ENCODE data around the gene C12orf50. TPM values are rescaled to one million over a fixed set of nuclear protein-coding genes. Genes with fewer than 3 reads are reported as not detected.

The C12orf50 gene
- total and polyA plus RNA-seq, 2 of the 8 experiments (the other 6 are each of a cell fraction or from before 2014, with no cell fraction given): not detected

DNA sequence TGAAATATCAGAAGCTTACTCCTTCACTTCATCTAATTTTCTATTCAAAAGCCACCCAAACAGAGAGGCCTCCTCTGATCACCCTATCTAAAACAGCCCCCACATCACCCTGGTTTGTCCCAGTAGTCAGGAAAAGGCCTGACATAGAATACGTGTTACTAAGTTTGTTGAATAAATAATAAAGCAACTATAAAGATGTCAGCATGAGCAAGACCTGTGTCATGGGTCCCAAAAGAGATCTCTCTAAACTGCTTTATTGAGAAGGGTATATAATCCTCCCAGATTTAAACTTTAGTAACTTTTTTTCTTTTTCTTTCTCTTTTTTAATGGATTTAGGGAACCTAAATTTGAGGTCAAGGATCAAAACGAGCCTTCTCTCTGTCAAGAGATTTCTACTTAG, 27.4 kb upstream of the C12orf50 start:
- H4K5ac ChIP-seq (ENCODE audit: insufficient read length, low read depth, low read length): no peak overlapping the region
- no peak overlapping the region for H3K4me2 ChIP-seq (ENCODE audit: insufficient read depth in 1 of 2, low read depth in 2 of 2, low read length in 2 of 2)
- H4K20me1 ChIP-seq (replicated peaks in 1 of 2; ENCODE audit: control insufficient read depth in 1 of 2, insufficient read depth in 2 of 2, low read length in 2 of 2): no peaks in the 10 kb centered on the region
- H2BK5ac ChIP-seq (ENCODE audit: low read depth, low read length): no peak overlapping the region
- 90% methylated on average over 2 of the region's 2 CpGs; no CpG with 5 or more reads in 1 of the 2 experiments for WGBS, 2 experiments (ENCODE audit: extremely low coverage in 1 of 2, insufficient coverage in 1 of 2, insufficient read length in 1 of 2, insufficient replicate concordance in 2 of 2, low coverage in 1 of 2, low lambda C conversion rate in 2 of 2, missing lambda C conversion rate in 1 of 2)
- H2BK20ac ChIP-seq (ENCODE audit: low read length): no peak overlapping the region
- H3K27me3 ChIP-seq (replicated peaks in 1 of 4; ENCODE audit: control insufficient read depth in 3 of 4, extremely low read depth in 1 of 4, insufficient read depth in 3 of 4, low read length in 3 of 4): no peaks in the 10 kb centered on the region
- no peak overlapping the region for H2AK5ac ChIP-seq (ENCODE audit: low read depth, low read length)
- H2BK12ac ChIP-seq (ENCODE audit: low read depth, low read length): no peak overlapping the region
- CTCF ChIA-PET (ENCODE audit: partially characterized antibody): no interaction called here
- H3K14ac ChIP-seq (ENCODE audit: insufficient read length): no peak overlapping the region
- H3K23me2 ChIP-seq (ENCODE audit: low read depth, low read length): no peaks in the 10 kb centered on the region
- H3K9me3 ChIP-seq (ENCODE audit: insufficient read depth in 2 of 2, low read depth in 1 of 2, low read length in 1 of 2): no peaks in the 10 kb centered on the region
- H3K27ac ChIP-seq (ENCODE audit: low read depth, low read length): no peak overlapping the region
- H3K56ac ChIP-seq (replicated peaks; ENCODE audit: insufficient read length, low read depth, low read length): no peak overlapping the region
- no peak overlapping the region for H2BK15ac ChIP-seq (ENCODE audit: low read length)
- H3K9ac ChIP-seq (replicated peaks in 1 of 4; ENCODE audit: extremely low read depth in 1 of 4, low read depth in 3 of 4, low read length in 3 of 4): no peak overlapping the region
- no peaks in the 10 kb centered on the region for H3K79me1 ChIP-seq (ENCODE audit: low read depth, low read length)
- no peak overlapping the region for H3K4ac ChIP-seq (replicated peaks; ENCODE audit: insufficient read length, low read depth, low read length)
- H3K4me1 ChIP-seq (replicated peaks in 1 of 4; ENCODE audit: control insufficient read depth in 3 of 4, insufficient read depth in 4 of 4, low read length in 3 of 4): no peaks in the 10 kb centered on the region
- H4K91ac ChIP-seq (replicated peaks; ENCODE audit: insufficient read length, low read length): no peak overlapping the region
- no peak overlapping the region for H2AFZ ChIP-seq (ENCODE audit: low read length)
- H3K79me2 ChIP-seq (ENCODE audit: control insufficient read depth in 1 of 2, insufficient read depth in 2 of 2, low read length in 2 of 2): no peaks in the 10 kb centered on the region
- POLR2A ChIA-PET (ENCODE audit: partially characterized antibody): interaction anchor here (0.7 kb wide), 1 partner anchor 281 kb away, joined by 3 read pairs; no protein-coding TSS in a partner anchor
- H3K36me3 ChIP-seq (ENCODE audit: control insufficient read depth in 2 of 4, insufficient read depth in 4 of 4, low read length in 3 of 4): no peaks in the 10 kb centered on the region; a peak in 3 of 8 replicates
- no peak overlapping the region for H3K4me3 ChIP-seq (ENCODE audit: extremely low read depth in 1 of 4, insufficient read depth in 2 of 4, low read depth in 3 of 4, low read length in 4 of 4)
- H3K23ac ChIP-seq (ENCODE audit: insufficient read length): no peak overlapping the region
- no peak overlapping the region for H2BK120ac ChIP-seq (replicated peaks; ENCODE audit: low read depth, low read length)
- no peak overlapping the region for H4K8ac ChIP-seq (ENCODE audit: extremely low read depth, insufficient read depth, low read length)
- no peak overlapping the region for H3K18ac ChIP-seq (ENCODE audit: extremely low read depth, low read length)
- FAIRE-seq (no peak), DNase-seq (ENCODE audit: low read depth in 1 of 2, low spot score in 2 of 2) (no peak)
- TF ChIP-seq KDM1A (IDR thresholded peaks at IDR 0.05; ENCODE audit: borderline replicate concordance, low read length) (no peak), TAF7 (optimal IDR thresholded peaks at IDR 0.05; ENCODE audit: borderline replicate concordance, low read depth, low read length) (no peak), SP1 (IDR thresholded peaks at IDR 0.05; ENCODE audit: low read depth, low read length) (no peak), MAFK (IDR thresholded peaks at IDR 0.05; ENCODE audit: low read depth, low read length) (no peak), SUZ12 (IDR thresholded peaks at IDR 0.05; ENCODE audit: low read length) (no peak), POU5F1 (IDR thresholded peaks at IDR 0.05; ENCODE audit: low read depth, low read length) (no peak), HDAC6 (IDR thresholded peaks at IDR 0.05; ENCODE audit: low read depth, low read length) (no peak), BACH1 (IDR thresholded peaks at IDR 0.05; ENCODE audit: low read length) (no peak), ASH2L (IDR thresholded peaks at IDR 0.05; ENCODE audit: low read length) (no peak), EP300 (IDR thresholded peaks at IDR 0.05; ENCODE audit: borderline replicate concordance in 1 of 2, low read depth in 2 of 2, low read length in 2 of 2) (no peak), SIRT6 (IDR thresholded peaks at IDR 0.05; ENCODE audit: low read length) (no peak), SAP30 (IDR thresholded peaks at IDR 0.05; ENCODE audit: insufficient read depth, insufficient replicate concordance, low read length) (no peak), CTBP2 (IDR thresholded peaks at IDR 0.05; ENCODE audit: borderline replicate concordance, insufficient read depth, insufficient read length, low read length) (no peak), TAF1 (IDR thresholded peaks at IDR 0.05; ENCODE audit: low read depth, low read length) (no peak), NRF1 (IDR thresholded peaks at IDR 0.05; ENCODE audit: low read depth, low read length) (no peak), RFX5 (IDR thresholded peaks at IDR 0.05; ENCODE audit: borderline replicate concordance, low read depth, low read length) (no peak)

All from H1 (cell line).